HepG2 (cell line): ENCODE results near the gene PPP1R9B. TPM values are rescaled to one million over a fixed set of nuclear protein-coding genes. Genes with fewer than 3 reads are reported as not detected.

Experiments
- ARID2 ChIP-seq: sonication (generic); formaldehyde crosslinking; IDR thresholded peaks from 2 replicates; pipeline ENCODE4 v1.8.1; 2022; ENCODE audit warnings: mild to moderate bottlenecking, missing genetic modification reagents, borderline replicate concordance
- GATAD1 ChIP-seq: IDR thresholded peaks from 2 replicates; pipeline ENCODE4 v1.6.1; 2016; ENCODE audit warnings: missing genetic modification reagents, missing compliant biosample characterization
- GLI4 ChIP-seq: sonication (generic); formaldehyde crosslinking; IDR thresholded peaks from 2 replicates; pipeline ENCODE4 v1.5.1; 2020; ENCODE audit warnings: missing genetic modification reagents, mild to moderate bottlenecking, moderate library complexity, borderline replicate concordance
- GTF3A ChIP-seq: sonication (generic); formaldehyde crosslinking; conservative IDR thresholded peaks from 2 replicates; pipeline ENCODE4 v1.4.0; 2020; ENCODE audit warnings: mild to moderate bottlenecking, missing genetic modification reagents
- GZF1 ChIP-seq: sonication (generic); formaldehyde crosslinking; IDR thresholded peaks from 2 replicates; pipeline ENCODE4 v1.5.1; 2020; ENCODE audit warnings: mild to moderate bottlenecking, missing genetic modification reagents
- KDM1A ChIP-seq: IDR thresholded peaks from 2 replicates; pipeline ENCODE4 v1.6.1; 2016; ENCODE audit warnings: missing compliant biosample characterization
- KLF11 ChIP-seq: IDR thresholded peaks from 2 replicates; pipeline ENCODE4 v1.6.1; 2016; ENCODE audit warnings: missing compliant biosample characterization
- MAZ ChIP-seq, 2 experiments: sonication (generic) in 1 of 2; formaldehyde crosslinking in 1 of 2; IDR thresholded peaks; 2 replicates each; pipeline versions ENCODE4 v1.5.0 to v1.6.1; 2012 to 2020; ENCODE audit warnings: low read depth in 2 of 2, mild to moderate bottlenecking in 2 of 2, borderline replicate concordance in 1 of 2, improper control_type of control experiment in 1 of 2, low read length in 1 of 2, missing genetic modification reagents in 1 of 2, moderate library complexity in 1 of 2
- SIX1 ChIP-seq: sonication (generic); formaldehyde crosslinking; IDR thresholded peaks from 2 replicates; pipeline ENCODE4 v1.4.0; 2020; ENCODE audit warnings: missing genetic modification reagents, borderline replicate concordance
- THAP11 ChIP-seq: IDR thresholded peaks from 2 replicates; pipeline ENCODE4 v1.6.1; 2016; ENCODE audit warnings: missing biosample characterization, missing genetic modification reagents
- ZNF274 ChIP-seq: sonication (generic); formaldehyde crosslinking; IDR thresholded peaks from 2 replicates; pipeline ENCODE4 v1.5.1; 2020; ENCODE audit warnings: mild to moderate bottlenecking, missing genetic modification reagents
- ZNF30 ChIP-seq: sonication (generic); formaldehyde crosslinking; IDR thresholded peaks from 2 replicates; pipeline ENCODE4 v1.5.0; 2020; ENCODE audit warnings: mild to moderate bottlenecking, missing genetic modification reagents
- ZNF326 ChIP-seq: sonication (generic); formaldehyde crosslinking; IDR thresholded peaks from 2 replicates; pipeline ENCODE4 v1.4.0; 2020; ENCODE audit warnings: missing genetic modification reagents, borderline replicate concordance
- ZNF484 ChIP-seq: sonication (generic); formaldehyde crosslinking; IDR thresholded peaks from 2 replicates; pipeline ENCODE4 v1.5.1; 2020; ENCODE audit warnings: mild to moderate bottlenecking, low read depth, missing genetic modification reagents, borderline replicate concordance
- ZNF879 ChIP-seq: sonication (generic); formaldehyde crosslinking; IDR thresholded peaks from 2 replicates; pipeline ENCODE4 v1.8.1; 2023; ENCODE audit warnings: missing genetic modification reagents
- ZSCAN31 ChIP-seq: sonication (generic); formaldehyde crosslinking; IDR thresholded peaks from 2 replicates; pipeline ENCODE4 v1.5.0; 2020; ENCODE audit warnings: low read depth, mild to moderate bottlenecking, missing genetic modification reagents
- polyA plus RNA-seq, 8 experiments: library from polyadenylated mRNA; depleted of rRNA in 3 of 8; stranded (reverse) in 7 of 8; unstranded in 1 of 8; fragments of >200 nt; fragmentation: Illumina TruSeq in 4 of 8; extraction: Trizol in 4 of 8; gene quantifications; 2 replicates each; pipeline versions ENCODE4 v1.2.1 to v1.2.3, GENCODE V29; 2011 to 2016; ENCODE audit warnings: low read depth in 4 of 8, missing spikeins in 1 of 8, mixed read lengths in 1 of 8; ENCODE audit not compliant: insufficient read depth in 1 of 8
- total RNA-seq, 5 experiments: library from RNA; depleted of rRNA; stranded (reverse); fragments of >200 nt; fragmentation: Illumina TruSeq; extraction: Trizol; gene quantifications; 2 replicates each; pipeline ENCODE4 v1.2.3, GENCODE V29; 2016; ENCODE audit warnings: low read depth in 1 of 5
- TF ChIP-seq, protein P1 (sequence below): sonication (generic); formaldehyde crosslinking; IDR thresholded peaks from 2 replicates; pipeline ENCODE4 v1.4.0; 2020; ENCODE audit warnings: low read depth, missing genetic modification reagents
- TF ChIP-seq, protein P2 (sequence below): sonication (generic); formaldehyde crosslinking; IDR thresholded peaks from 2 replicates; pipeline ENCODE4 v1.4.0; 2020; ENCODE audit warnings: mild to moderate bottlenecking, missing genetic modification reagents
- TF ChIP-seq, protein P3 (sequence below): sonication (generic); formaldehyde crosslinking; IDR thresholded peaks from 2 replicates; pipeline ENCODE4 v1.4.0; 2020; ENCODE audit warnings: missing genetic modification reagents, mild to moderate bottlenecking, borderline replicate concordance
- TF ChIP-seq, protein P4 (sequence below): sonication (generic); formaldehyde crosslinking; IDR thresholded peaks from 2 replicates; pipeline ENCODE4 v1.5.0; 2020; ENCODE audit warnings: mild to moderate bottlenecking, missing genetic modification reagents

The PPP1R9B gene
- total and polyA plus RNA-seq, 2 of the 13 experiments (the other 11 are each of a cell fraction or from before 2014, with no cell fraction given) = 9.4 to 15.8 TPM

DNA sequence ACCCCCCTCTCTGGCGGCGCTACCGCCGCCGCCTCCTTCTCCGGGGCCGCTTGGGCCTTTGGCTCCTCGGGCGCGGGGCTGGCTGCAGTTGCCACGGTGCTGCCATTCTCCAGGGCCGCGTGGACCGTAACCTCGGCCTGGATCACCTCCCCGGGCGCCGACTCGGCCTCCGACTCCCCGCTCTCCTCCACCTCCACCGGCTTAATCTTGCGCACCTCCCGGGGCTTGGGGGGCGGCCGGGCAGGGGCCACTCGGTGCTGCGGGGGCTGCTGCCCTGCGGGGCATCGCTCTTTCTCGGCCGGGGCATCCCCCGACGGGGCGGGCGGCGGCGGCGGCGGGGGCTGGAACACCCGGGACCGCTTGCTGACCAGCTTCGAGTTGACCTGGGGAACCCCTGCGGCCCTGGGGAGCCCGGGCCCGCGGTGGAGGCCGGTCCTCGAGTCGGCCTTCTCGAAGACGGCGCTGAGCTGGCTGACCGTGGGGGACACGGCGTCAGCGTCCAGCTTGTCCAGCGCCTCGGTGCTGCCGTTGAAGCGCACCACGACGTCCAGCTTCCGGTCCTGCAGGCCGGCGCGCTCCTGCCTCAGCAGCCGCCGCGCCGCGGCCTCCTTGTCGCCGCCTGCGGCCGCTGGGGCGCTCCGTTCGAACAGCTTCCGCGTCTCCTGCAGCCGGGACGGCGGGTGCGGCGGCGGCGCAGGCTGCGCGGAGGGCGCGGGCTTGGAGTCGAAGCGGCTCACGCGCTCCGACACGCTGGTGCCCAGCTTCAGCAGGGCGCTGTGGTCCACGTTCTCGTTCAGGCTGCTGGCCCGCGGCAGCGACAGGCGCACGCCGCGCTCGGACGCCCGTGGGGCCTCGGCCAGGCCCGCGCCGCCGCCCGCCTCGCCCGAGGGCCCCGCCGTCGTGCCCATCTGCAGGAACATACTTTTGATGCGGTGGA is 792 bp downstream of the PPP1R9B start (continued):
- TF ChIP-seq, protein P1, sequence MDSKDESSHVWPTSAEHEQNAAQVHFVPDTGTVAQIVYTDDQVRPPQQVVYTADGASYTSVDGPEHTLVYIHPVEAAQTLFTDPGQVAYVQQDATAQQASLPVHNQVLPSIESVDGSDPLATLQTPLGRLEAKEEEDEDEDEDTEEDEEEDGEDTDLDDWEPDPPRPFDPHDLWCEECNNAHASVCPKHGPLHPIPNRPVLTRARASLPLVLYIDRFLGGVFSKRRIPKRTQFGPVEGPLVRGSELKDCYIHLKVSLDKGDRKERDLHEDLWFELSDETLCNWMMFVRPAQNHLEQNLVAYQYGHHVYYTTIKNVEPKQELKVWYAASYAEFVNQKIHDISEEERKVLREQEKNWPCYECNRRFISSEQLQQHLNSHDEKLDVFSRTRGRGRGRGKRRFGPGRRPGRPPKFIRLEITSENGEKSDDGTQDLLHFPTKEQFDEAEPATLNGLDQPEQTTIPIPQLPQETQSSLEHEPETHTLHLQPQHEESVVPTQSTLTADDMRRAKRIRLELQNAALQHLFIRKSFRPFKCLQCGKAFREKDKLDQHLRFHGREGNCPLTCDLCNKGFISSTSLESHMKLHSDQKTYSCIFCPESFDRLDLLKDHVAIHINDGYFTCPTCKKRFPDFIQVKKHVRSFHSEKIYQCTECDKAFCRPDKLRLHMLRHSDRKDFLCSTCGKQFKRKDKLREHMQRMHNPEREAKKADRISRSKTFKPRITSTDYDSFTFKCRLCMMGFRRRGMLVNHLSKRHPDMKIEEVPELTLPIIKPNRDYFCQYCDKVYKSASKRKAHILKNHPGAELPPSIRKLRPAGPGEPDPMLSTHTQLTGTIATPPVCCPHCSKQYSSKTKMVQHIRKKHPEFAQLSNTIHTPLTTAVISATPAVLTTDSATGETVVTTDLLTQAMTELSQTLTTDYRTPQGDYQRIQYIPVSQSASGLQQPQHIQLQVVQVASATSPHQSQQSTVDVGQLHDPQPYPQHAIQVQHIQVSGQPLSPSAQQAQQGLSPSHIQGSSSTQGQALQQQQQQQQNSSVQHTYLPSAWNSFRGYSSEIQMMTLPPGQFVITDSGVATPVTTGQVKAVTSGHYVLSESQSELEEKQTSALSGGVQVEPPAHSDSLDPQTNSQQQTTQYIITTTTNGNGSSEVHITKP = no peak
- TF ChIP-seq KDM1A (CRISPR knock-in tag) = no peak
- TF ChIP-seq GTF3A = no peak
- no peak for TF ChIP-seq GZF1 (CRISPR knock-in tag)
- TF ChIP-seq, protein P2, sequence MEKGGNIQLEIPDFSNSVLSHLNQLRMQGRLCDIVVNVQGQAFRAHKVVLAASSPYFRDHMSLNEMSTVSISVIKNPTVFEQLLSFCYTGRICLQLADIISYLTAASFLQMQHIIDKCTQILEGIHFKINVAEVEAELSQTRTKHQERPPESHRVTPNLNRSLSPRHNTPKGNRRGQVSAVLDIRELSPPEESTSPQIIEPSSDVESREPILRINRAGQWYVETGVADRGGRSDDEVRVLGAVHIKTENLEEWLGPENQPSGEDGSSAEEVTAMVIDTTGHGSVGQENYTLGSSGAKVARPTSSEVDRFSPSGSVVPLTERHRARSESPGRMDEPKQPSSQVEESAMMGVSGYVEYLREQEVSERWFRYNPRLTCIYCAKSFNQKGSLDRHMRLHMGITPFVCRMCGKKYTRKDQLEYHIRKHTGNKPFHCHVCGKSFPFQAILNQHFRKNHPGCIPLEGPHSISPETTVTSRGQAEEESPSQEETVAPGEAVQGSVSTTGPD (CRISPR knock-in tag) = no peak
- no peak for TF ChIP-seq ARID2 (CRISPR knock-in tag)
- TF ChIP-seq KLF11 (CRISPR knock-in tag) = no peak
- TF ChIP-seq GLI4 (CRISPR knock-in tag) = no peak; the same call in 1 of the 2 replicates
- TF ChIP-seq, protein P3, sequence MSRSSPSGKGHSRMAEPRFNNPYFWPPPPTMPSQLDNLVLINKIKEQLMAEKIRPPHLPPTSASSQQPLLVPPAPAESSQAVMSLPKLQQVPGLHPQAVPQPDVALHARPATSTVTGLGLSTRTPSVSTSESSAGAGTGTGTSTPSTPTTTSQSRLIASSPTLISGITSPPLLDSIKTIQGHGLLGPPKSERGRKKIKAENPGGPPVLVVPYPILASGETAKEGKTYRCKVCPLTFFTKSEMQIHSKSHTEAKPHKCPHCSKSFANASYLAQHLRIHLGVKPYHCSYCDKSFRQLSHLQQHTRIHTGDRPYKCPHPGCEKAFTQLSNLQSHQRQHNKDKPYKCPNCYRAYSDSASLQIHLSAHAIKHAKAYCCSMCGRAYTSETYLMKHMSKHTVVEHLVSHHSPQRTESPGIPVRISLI (CRISPR knock-in tag) = no peak
- peak; percentile 77; the same call in 1 of the 2 replicates for TF ChIP-seq ZSCAN31 (CRISPR knock-in tag)
- no peak for TF ChIP-seq ZNF484 (CRISPR knock-in tag)
- TF ChIP-seq, protein P4, sequence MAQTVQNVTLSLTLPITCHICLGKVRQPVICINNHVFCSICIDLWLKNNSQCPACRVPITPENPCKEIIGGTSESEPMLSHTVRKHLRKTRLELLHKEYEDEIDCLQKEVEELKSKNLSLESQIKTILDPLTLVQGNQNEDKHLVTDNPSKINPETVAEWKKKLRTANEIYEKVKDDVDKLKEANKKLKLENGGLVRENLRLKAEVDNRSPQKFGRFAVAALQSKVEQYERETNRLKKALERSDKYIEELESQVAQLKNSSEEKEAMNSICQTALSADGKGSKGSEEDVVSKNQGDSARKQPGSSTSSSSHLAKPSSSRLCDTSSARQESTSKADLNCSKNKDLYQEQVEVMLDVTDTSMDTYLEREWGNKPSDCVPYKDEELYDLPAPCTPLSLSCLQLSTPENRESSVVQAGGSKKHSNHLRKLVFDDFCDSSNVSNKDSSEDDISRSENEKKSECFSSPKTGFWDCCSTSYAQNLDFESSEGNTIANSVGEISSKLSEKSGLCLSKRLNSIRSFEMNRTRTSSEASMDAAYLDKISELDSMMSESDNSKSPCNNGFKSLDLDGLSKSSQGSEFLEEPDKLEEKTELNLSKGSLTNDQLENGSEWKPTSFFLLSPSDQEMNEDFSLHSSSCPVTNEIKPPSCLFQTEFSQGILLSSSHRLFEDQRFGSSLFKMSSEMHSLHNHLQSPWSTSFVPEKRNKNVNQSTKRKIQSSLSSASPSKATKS = no peak
- peak; percentile 25; the same call in 1 of the 2 replicates for TF ChIP-seq THAP11
- TF ChIP-seq ZNF274 (CRISPR knock-in tag) = peak; percentile 46; the same call in 1 of the 2 replicates
- no peak for TF ChIP-seq GATAD1 (CRISPR knock-in tag)
- TF ChIP-seq SIX1 (CRISPR knock-in tag) = no peak
- TF ChIP-seq ZNF30 (CRISPR knock-in tag) = no peak
- no peak for TF ChIP-seq ZNF326 (CRISPR knock-in tag)
- 0 out of 2 replicates have a peak, but pooled peaks have one; percentile 13 for TF ChIP-seq ZNF879 (CRISPR knock-in tag)
- no peak for TF ChIP-seq MAZ (IDR thresholded peaks at IDR 0.05; ENCODE audit: borderline replicate concordance, low read depth, low read length)
- TF ChIP-seq MAZ (CRISPR knock-in tag; IDR thresholded peaks at IDR 0.05; ENCODE audit: low read depth) = peak; percentile 74; the same call in 1 of the 2 replicates
